Measurements from ENCODE around the gene TCERG1L.

Gene TCERG1L

GRCh38 chr10:131117416-131118212 lies 193.9 kb downstream of the TCERG1L start:
- H3K4me2 ChIP-seq (ENCODE audit: low read length, poor library complexity, severe bottlenecking), result no peak overlapping the region
- H3K79me1 ChIP-seq (replicated peaks; ENCODE audit: low read length, poor library complexity, severe bottlenecking), result no peaks in the 10 kb centered on the region
- H2BK15ac ChIP-seq (ENCODE audit: low read depth, poor library complexity, severe bottlenecking), result no peak overlapping the region
- no peak overlapping the region for H3K9ac ChIP-seq (ENCODE audit: low read length)
- H3K23ac ChIP-seq (ENCODE audit: low read length in 2 of 2), result no peak overlapping the region
- no peak overlapping the region for H3K18ac ChIP-seq (ENCODE audit: low read depth in 1 of 2, low read length in 2 of 2)
- H3K14ac ChIP-seq (ENCODE audit: low read length in 2 of 2), result no peak overlapping the region
- no peak overlapping the region for H2AK5ac ChIP-seq (ENCODE audit: low read length, severe bottlenecking)
- H3K36me3 ChIP-seq (ENCODE audit: control insufficient read depth in 1 of 2, insufficient read depth in 2 of 2, low read depth in 1 of 2, low read length in 2 of 2), result no peaks in the 10 kb centered on the region
- no peaks in the 10 kb centered on the region for H3K27me3 ChIP-seq (ENCODE audit: control insufficient read depth in 1 of 2, insufficient read depth in 1 of 2, low read length in 2 of 2)
- no peak overlapping the region for H3K4me3 ChIP-seq (ENCODE audit: insufficient read depth in 1 of 2, low read depth in 1 of 2, low read length in 2 of 2)
- H4K8ac ChIP-seq (ENCODE audit: low read length), result no peak overlapping the region
- no peak overlapping the region for H3K4ac ChIP-seq (ENCODE audit: low read depth in 1 of 2, low read length in 2 of 2)
- H2AFZ ChIP-seq (ENCODE audit: low read depth, low read length), result no peak overlapping the region
- DNase-seq, result no peak
- H2BK120ac ChIP-seq (ENCODE audit: low read depth, low read length), result no peak overlapping the region
- no peaks in the 10 kb centered on the region for H3K9me3 ChIP-seq (ENCODE audit: control insufficient read depth, low read length)
- H2BK12ac ChIP-seq (ENCODE audit: low read length in 2 of 2), result no peak overlapping the region
- no peaks in the 10 kb centered on the region for H3K4me1 ChIP-seq (ENCODE audit: control insufficient read depth, insufficient read depth, low read depth, low read length)
- H2BK5ac ChIP-seq (ENCODE audit: low read depth, low read length, poor library complexity, severe bottlenecking), result no peak overlapping the region
- no peak overlapping the region for H3K27ac ChIP-seq (ENCODE audit: low read length, poor library complexity, severe bottlenecking)
- 74% methylated on average over 21 of the region's 21 CpGs for WGBS
- H4K91ac ChIP-seq (ENCODE audit: low read length), result no peak overlapping the region

GRCh38 chr10:131116991-131117375 lies 194.5 kb downstream of the TCERG1L start:
- 87% methylated on average over 9 of the region's 9 CpGs for WGBS
- no peak overlapping the region for H3K18ac ChIP-seq (ENCODE audit: low read depth in 1 of 2, low read length in 2 of 2)
- DNase-seq, result no peak
- H3K4ac ChIP-seq (ENCODE audit: low read depth in 1 of 2, low read length in 2 of 2), result no peak overlapping the region
- no peak overlapping the region for H3K27ac ChIP-seq (ENCODE audit: low read length, poor library complexity, severe bottlenecking)
- H3K14ac ChIP-seq (ENCODE audit: low read length in 2 of 2), result no peak overlapping the region
- H2AK5ac ChIP-seq (ENCODE audit: low read length, severe bottlenecking), result no peak overlapping the region
- no peak overlapping the region for H2BK15ac ChIP-seq (ENCODE audit: low read depth, poor library complexity, severe bottlenecking)
- no peaks in the 10 kb centered on the region for H3K79me1 ChIP-seq (replicated peaks; ENCODE audit: low read length, poor library complexity, severe bottlenecking)
- no peaks in the 10 kb centered on the region for H3K27me3 ChIP-seq (ENCODE audit: control insufficient read depth in 1 of 2, insufficient read depth in 1 of 2, low read length in 2 of 2)
- H3K4me2 ChIP-seq (ENCODE audit: low read length, poor library complexity, severe bottlenecking), result no peak overlapping the region
- H2BK5ac ChIP-seq (ENCODE audit: low read depth, low read length, poor library complexity, severe bottlenecking), result no peak overlapping the region
- H3K4me1 ChIP-seq (ENCODE audit: control insufficient read depth, insufficient read depth, low read depth, low read length), result no peaks in the 10 kb centered on the region
- H4K8ac ChIP-seq (ENCODE audit: low read length), result no peak overlapping the region
- no peak overlapping the region for H3K23ac ChIP-seq (ENCODE audit: low read length in 2 of 2)
- no peak overlapping the region for H3K4me3 ChIP-seq (ENCODE audit: insufficient read depth in 1 of 2, low read depth in 1 of 2, low read length in 2 of 2)
- no peaks in the 10 kb centered on the region for H3K36me3 ChIP-seq (ENCODE audit: control insufficient read depth in 1 of 2, insufficient read depth in 2 of 2, low read depth in 1 of 2, low read length in 2 of 2)
- no peak overlapping the region for H4K91ac ChIP-seq (ENCODE audit: low read length)
- no peak overlapping the region for H2BK12ac ChIP-seq (ENCODE audit: low read length in 2 of 2)
- H2AFZ ChIP-seq (ENCODE audit: low read depth, low read length), result no peak overlapping the region
- no peak overlapping the region for H3K9ac ChIP-seq (ENCODE audit: low read length)
- no peak overlapping the region for H2BK120ac ChIP-seq (ENCODE audit: low read depth, low read length)
- no peaks in the 10 kb centered on the region for H3K9me3 ChIP-seq (ENCODE audit: control insufficient read depth, low read length)

GRCh38 chr10:131116216-131116990 lies 195.1 kb downstream of the TCERG1L start:
- Histone ChIP-seq H3K4me3 (ENCODE audit: insufficient read depth in 1 of 2, low read depth in 1 of 2, low read length in 2 of 2) (no peak overlapping the region), H3K27me3 (ENCODE audit: control insufficient read depth in 1 of 2, insufficient read depth in 1 of 2, low read length in 2 of 2) (no peaks in the 10 kb centered on the region), H2BK12ac (ENCODE audit: low read length in 2 of 2) (no peak overlapping the region), H3K4me2 (ENCODE audit: low read length, poor library complexity, severe bottlenecking) (no peak overlapping the region), H2BK120ac (ENCODE audit: low read depth, low read length) (no peak overlapping the region), H3K27ac (ENCODE audit: low read length, poor library complexity, severe bottlenecking) (no peak overlapping the region), H3K36me3 (ENCODE audit: control insufficient read depth in 1 of 2, insufficient read depth in 2 of 2, low read depth in 1 of 2, low read length in 2 of 2) (no peaks in the 10 kb centered on the region), H3K4me1 (ENCODE audit: control insufficient read depth, insufficient read depth, low read depth, low read length) (no peaks in the 10 kb centered on the region), H2AK5ac (ENCODE audit: low read length, severe bottlenecking) (no peak overlapping the region), H3K18ac (ENCODE audit: low read depth in 1 of 2, low read length in 2 of 2) (no peak overlapping the region), H4K91ac (ENCODE audit: low read length) (no peak overlapping the region), H3K4ac (ENCODE audit: low read depth in 1 of 2, low read length in 2 of 2) (no peak overlapping the region), H3K9me3 (ENCODE audit: control insufficient read depth, low read length) (no peaks in the 10 kb centered on the region), H3K14ac (ENCODE audit: low read length in 2 of 2) (no peak overlapping the region), H4K8ac (ENCODE audit: low read length) (no peak overlapping the region), H2AFZ (ENCODE audit: low read depth, low read length) (no peak overlapping the region), H2BK15ac (ENCODE audit: low read depth, poor library complexity, severe bottlenecking) (no peak overlapping the region), H3K23ac (ENCODE audit: low read length in 2 of 2) (no peak overlapping the region), H2BK5ac (ENCODE audit: low read depth, low read length, poor library complexity, severe bottlenecking) (no peak overlapping the region), H3K79me1 (replicated peaks; ENCODE audit: low read length, poor library complexity, severe bottlenecking) (no peaks in the 10 kb centered on the region), H3K9ac (ENCODE audit: low read length) (no peak overlapping the region)
- WGBS, result 83% methylated on average over 24 of the region's 24 CpGs
- no peak for DNase-seq

GRCh38 chr10:131115801-131116200 lies 195.7 kb downstream of the TCERG1L start:
- no peak overlapping the region for H3K23ac ChIP-seq (ENCODE audit: low read length in 2 of 2)
- no peaks in the 10 kb centered on the region for H3K4me1 ChIP-seq (ENCODE audit: control insufficient read depth, insufficient read depth, low read depth, low read length)
- H3K14ac ChIP-seq (ENCODE audit: low read length in 2 of 2), result no peak overlapping the region
- no peak overlapping the region for H2AK5ac ChIP-seq (ENCODE audit: low read length, severe bottlenecking)
- H3K4ac ChIP-seq (ENCODE audit: low read depth in 1 of 2, low read length in 2 of 2), result no peak overlapping the region
- no peak overlapping the region for H2BK120ac ChIP-seq (ENCODE audit: low read depth, low read length)
- H3K9me3 ChIP-seq (ENCODE audit: control insufficient read depth, low read length), result no peaks in the 10 kb centered on the region
- H4K8ac ChIP-seq (ENCODE audit: low read length), result no peak overlapping the region
- no peak overlapping the region for H4K91ac ChIP-seq (ENCODE audit: low read length)
- no peaks in the 10 kb centered on the region for H3K36me3 ChIP-seq (ENCODE audit: control insufficient read depth in 1 of 2, insufficient read depth in 2 of 2, low read depth in 1 of 2, low read length in 2 of 2)
- H3K18ac ChIP-seq (ENCODE audit: low read depth in 1 of 2, low read length in 2 of 2), result no peak overlapping the region
- no peak overlapping the region for H3K27ac ChIP-seq (ENCODE audit: low read length, poor library complexity, severe bottlenecking)
- H2BK5ac ChIP-seq (ENCODE audit: low read depth, low read length, poor library complexity, severe bottlenecking), result no peak overlapping the region
- no peaks in the 10 kb centered on the region for H3K79me1 ChIP-seq (replicated peaks; ENCODE audit: low read length, poor library complexity, severe bottlenecking)
- no peak overlapping the region for H3K4me3 ChIP-seq (ENCODE audit: insufficient read depth in 1 of 2, low read depth in 1 of 2, low read length in 2 of 2)
- no peak overlapping the region for H3K4me2 ChIP-seq (ENCODE audit: low read length, poor library complexity, severe bottlenecking)
- H3K9ac ChIP-seq (ENCODE audit: low read length), result no peak overlapping the region
- no peak overlapping the region for H2BK12ac ChIP-seq (ENCODE audit: low read length in 2 of 2)
- H2AFZ ChIP-seq (ENCODE audit: low read depth, low read length), result no peak overlapping the region
- DNase-seq, result no peak
- no peak overlapping the region for H2BK15ac ChIP-seq (ENCODE audit: low read depth, poor library complexity, severe bottlenecking)
- H3K27me3 ChIP-seq (ENCODE audit: control insufficient read depth in 1 of 2, insufficient read depth in 1 of 2, low read length in 2 of 2), result no peaks in the 10 kb centered on the region
- WGBS, result 72% methylated on average over 3 of the region's 4 CpGs

All from mesenchymal stem cell (in vitro differentiated cells and primary cell).